Measurements from ENCODE around the gene DISC1.

DNA sequence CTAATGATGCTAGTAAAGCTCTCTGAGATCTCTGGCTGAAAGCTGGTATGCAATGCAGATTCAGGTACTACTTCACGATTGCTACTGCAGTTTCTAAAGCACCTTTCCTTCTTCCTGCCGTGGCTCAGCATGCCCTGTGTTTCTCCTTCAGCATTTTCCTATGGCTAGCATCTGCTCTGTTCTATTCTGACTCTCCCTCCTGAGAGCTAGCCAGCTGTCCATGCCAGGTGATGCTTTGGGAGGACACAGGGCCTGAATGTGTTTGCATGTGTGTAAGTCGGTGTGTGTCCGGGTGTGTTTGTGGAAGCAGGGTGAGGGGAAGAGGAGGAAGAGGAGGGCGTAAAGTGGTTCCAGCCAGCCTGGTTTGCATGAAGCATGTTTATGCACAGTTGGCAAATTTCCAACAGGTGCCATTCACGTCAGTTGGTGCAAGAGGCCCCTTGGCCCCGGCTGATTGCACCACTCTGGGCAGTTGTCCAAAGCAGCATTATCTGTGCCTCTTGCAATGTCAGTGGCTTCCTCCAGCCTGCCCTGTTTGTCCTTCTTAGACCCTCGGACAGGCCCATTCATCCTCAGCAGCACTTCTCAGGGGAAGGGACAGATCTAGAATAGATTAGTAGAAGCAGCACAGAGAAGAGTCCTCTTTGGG is 433.3 kb downstream of the DISC1 start:
- TF ChIP-seq SUZ12 (IDR thresholded peaks at IDR 0.05), result no peak
- TF ChIP-seq CTBP1 (IDR thresholded peaks at IDR 0.05; ENCODE audit: borderline replicate concordance), result no peak
- TF ChIP-seq TARDBP (IDR thresholded peaks at IDR 0.05), result no peak
- no peak for TF ChIP-seq SP1 (IDR thresholded peaks at IDR 0.05)
- TF ChIP-seq FOXM1 (IDR thresholded peaks at IDR 0.05; ENCODE audit: borderline replicate concordance), result no peak
